NCI-H526 (cell line): ENCODE data around the gene SLC4A9.
"Not testable (repeated sequence)": the region's sequence is repeated elsewhere in the genome, so short reads cannot be mapped to it uniquely, and the experiment has no call there.

Source experiments
- DNase-seq, 2 experiments: peaks; one replicate each; lab custom pipeline; 2025; lab: John Stamatoyannopoulos, UW

Gene SLC4A9

DNA sequence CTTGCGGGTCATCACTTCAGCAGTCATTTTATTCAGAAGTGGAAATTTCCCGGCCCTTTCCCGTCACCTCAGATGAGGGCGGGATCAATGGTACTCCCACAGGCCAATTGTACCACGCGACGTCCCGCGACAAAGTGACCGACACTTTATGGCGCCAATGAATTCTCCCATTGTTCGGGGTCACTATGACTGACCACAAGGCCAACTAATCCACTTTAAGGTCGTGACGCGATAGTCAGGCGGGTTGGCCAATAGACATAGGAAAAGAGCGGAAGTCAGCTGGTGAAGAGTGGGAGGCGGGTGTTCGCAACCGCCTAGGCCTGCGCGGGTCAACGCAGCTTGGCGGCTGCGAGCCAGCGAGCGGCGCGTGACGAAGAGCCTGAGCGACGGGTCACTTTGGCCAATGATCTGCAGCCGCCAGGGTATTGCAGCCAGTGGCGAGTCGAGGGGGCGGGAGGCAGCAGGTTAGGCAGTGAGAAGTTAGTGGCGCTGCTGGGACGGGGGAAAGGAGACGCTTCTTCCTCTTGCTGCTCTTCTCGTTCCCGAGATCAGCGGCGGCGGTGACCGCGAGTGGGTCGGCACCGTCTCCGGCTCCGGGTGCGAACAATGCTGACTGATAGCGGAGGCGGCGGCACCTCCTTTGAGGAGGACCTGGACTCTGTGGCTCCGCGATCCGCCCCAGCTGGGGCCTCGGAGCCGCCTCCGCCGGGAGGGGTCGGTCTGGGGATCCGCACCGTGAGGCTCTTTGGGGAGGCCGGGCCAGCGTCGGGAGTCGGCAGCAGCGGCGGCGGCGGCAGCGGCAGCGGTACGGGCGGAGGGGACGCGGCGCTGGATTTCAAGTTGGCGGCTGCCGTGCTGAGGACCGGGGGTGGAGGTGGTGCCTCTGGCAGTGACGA is 41.6 kb downstream of the SLC4A9 start, which contains the start of gene ANKHD1:
TSS of gene ANKHD1 (plus strand) at position 472 of the 896 bp plus-strand sequence. CDS start at position 607, 135 bp downstream.
- peak; percentile 100 for DNase-seq

DNA sequence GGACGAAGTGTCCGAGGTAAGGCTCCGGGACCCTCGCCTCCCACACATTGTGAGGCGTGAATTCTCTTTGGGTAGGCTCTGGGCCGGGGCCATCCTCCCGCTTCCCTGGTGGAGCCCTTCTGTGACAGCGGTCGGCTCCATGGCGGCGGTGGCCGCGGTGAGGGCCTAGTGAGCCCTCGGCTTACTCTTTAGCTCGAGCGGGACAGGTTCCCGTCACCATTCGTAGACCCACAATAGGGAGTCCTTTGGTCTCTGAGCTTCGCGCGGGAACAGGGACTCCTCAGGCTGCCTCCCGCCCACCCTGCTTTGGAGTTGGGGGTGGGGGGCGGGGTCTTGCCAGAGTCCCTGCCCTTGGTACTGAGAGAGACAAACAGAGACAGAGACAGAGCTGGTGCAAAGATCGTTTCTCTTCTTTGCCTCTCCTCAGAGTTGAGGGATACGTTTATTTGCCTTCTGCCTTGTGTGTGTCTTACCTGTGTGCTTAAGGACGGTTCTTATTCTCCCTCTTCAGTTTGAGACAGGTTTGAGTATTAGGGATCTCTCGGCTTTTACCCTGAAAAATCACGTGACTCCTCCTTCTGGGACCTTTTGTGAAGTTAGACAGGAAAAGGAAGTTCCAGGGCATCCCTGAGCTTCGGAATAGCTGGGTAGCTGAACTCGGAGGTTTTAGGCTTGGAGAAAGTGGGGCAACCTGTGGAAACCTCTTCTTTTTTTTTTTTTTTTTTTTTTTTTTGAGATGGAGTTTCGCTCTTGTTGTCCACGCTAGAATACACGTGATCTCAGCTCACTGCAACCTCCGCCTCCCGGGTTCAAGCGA is 42.5 kb downstream of the SLC4A9 start:
- DNase-seq = peak; percentile 53 to 65

DNA sequence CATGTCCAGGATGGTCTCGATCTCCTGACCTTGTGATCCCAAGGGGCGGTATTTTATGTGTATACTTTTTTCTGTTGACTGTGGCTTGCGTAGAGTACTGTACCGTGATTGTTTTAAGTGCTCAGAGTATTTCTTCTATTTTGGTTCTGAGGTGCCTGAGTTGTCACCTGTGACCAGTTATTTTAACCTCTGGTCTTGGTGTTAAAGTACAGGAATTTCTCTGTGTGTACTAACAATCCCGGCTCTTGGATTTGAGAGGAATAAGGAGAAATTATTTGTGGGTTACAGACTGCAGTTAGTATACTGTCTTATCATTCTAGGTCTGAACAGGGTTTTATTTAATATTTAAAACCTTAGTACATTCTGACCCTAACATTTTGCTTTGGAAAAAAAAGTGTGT is 43.6 kb downstream of the SLC4A9 start:
- DNase-seq = no peak

DNA sequence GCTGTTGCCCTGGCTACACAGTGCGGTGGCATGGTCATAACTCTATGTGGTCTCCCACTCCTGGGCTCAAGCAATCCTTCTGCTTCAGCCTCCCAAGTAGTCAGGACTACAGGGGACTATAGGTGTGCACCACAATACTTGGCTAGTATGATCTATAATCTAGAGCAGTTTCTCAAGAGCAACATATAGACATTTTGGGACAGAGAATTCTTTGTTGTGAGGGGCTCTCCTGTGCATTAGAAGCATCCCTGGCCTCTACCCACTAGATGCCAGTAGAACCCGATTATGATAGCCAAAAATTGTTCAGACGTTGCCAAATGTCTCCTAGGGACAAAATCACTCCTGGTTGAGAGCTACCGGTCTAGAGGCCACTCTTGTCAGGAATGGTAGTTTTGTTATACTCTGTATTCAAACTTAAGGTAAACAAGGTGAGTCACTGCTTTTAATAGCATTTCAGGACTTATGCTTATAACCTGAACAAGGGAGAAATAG is 48.8 kb downstream of the SLC4A9 start:
- DNase-seq = no peak

DNA sequence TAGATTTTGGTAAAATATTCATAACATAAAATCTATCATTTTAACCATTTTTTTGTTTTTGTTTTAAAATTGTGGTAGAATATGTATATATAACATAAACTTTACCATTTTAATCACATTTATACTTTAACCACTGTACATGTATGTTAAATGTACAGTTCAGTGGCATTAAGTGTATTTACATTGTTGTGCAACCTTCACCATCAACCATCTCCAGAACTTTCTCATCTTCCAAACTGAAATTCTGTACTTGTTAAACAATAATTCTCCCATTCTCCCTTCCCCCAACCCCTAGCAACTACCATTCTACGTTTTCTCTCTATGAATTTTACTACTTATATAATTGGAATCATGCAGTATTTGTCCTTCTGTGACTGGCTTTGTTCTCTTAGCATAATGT is 53.2 kb downstream of the SLC4A9 start:
- no peak for DNase-seq

DNA sequence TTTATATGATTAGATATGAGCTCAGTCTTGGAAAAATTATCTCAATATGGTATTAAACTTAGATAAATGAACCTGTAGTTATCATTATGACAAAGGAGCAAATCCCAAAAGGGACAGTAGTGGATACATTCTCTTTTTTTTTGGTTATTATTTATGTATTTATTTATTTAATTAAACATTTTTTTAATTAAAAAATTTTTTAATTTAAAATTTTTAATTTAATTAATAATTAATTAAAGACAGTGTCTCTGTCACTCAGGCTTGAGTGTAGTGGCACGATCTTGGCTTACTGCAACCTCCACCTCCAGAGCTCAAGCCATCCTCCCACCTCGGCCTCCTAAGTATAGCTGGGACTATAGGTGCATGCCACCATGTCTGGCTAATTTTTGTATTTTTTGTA is 57.2 kb downstream of the SLC4A9 start:
- DNase-seq = no peak

DNA sequence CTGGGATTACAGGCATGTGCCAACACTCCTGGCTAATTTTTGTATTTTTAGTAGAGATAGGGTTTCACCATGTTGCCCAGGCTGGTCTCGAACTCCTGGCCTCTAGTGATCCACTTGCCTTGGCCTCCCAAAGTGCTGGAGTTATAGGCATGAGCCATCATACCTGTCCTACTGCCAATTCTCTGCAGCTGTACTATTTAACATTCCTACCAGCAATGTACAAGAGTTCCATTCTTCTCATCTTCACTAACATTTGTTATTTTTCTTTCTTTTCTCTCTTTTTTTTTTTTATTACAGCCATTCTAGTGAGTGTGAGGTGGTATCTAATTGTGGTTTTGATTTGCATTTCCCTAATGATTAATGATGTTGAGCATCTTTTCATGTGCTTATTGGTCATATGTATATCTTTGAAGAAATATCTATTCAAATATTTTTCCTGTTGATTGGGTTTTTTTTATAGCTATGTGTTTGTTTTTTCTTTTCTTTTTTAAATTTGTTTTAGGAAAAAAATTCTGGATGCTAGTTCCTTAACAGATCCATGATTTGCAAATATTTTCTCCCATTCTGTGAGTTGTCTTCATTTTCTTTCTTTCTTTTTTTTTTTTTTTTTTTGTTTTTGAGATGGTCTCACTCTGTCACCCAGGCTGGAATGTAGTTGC is 59.0 kb downstream of the SLC4A9 start:
- no peak for DNase-seq

DNA sequence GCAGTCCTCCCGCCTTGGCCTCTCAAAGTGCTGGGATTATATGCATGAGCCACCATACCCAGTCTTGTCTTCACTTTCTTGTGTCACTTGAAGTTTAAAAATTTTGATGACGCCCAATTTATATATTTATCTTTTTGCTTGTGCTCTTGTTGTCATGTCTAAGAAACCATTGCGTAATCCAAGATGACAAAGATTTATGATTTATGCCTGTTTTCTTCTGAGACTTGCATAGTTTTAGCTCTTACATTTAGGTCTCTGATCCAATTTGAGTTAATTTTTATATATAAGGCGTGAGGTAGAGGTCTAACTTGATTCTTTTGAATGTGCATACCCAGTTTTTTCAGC is 60.2 kb downstream of the SLC4A9 start:
- DNase-seq = no peak

DNA sequence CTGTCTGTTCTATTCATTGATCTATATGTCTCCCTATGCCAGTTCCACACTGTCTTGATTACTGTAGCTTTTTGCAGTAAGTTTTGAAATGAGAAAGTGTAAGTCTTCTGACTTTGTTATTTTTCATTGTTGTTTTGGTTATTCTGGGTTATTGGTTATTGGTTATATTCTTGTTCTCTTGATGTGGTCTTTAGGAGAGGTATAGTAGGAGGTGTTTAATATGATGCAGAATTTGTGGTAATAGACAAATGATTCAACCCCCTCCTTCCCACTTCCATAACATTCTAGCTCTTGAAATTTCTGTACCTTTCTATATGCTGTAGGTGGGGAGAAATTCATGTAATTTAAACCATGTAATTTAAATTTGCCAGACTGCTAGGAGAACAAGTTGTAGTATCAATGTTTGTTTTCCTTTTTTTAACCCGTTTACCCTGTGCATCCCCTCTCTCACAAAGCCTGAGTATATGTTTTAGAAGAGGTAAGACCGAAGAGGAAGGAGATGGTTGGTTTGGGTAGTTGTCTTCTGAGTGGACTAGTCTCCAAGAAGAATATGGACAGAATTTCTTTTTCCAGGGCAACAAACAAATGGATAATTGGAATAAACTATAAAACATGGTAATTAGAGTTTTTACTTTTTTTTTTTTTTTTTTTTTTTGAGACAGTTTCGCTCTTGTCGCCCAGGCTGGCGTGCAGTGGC is 60.8 kb downstream of the SLC4A9 start:
- DNase-seq = no peak

DNA sequence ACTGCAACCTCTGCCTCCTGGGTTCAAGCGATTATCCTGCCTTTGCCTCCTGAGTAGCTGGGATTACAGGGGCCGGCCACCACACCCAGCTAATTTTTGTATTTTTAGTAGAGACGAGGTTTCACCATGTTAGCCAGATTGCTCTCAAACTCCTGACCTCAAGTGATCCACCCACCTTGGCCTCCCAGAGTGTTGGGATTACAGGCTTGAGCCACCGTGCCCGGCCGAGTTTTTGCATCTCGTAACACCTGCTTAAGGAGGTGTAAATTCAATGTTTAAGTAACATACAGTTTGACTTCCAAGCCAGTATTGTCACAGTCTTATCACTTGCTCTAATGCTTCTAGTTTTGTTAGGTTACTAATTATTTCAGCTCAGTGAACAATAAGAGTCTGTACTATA is 61.4 kb downstream of the SLC4A9 start:
- not testable (repeated sequence) for DNase-seq

DNA sequence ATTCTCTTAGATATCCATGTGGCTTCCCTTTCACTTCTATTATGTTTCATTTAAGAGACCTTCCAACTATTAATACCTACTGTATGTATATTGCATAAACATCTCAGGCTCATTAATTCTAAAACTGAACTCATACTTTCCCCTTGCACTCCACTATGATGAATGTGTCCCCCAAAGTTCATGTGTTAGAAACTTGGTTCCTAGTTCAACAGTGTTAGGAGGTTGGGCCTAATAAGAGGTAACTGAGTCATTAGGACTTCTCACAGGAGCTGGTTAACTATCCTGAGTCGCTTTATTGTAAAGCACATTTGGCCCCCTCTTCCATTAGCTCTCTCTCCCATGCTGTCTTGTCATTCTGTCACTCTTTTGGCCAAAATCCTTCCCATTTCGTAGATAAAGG is 63.6 kb downstream of the SLC4A9 start:
- no peak for DNase-seq

DNA sequence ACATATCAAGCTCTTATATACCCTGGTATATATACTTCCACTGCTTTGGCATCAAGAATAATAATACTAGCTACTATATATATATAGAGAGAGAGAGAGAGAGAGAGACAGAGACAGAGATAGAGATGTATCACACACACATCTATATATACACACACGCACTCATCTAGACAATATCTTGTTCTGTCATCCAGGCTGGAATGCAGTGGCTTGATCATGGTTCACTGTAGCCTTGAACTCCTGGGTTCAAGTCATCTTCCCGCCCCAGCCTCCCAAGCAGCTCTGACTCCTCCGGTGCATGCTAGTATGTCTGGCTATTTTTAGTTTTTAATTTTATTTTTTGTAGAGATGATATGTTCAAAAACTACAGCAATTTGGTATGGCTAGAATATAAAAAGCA is 64.1 kb downstream of the SLC4A9 start:
- no peak for DNase-seq
